Measurements from ENCODE around the gene C9orf50. TPM values are rescaled to one million over a fixed set of nuclear protein-coding genes. Genes with fewer than 3 reads are reported as not detected.

The C9orf50 gene
- total RNA-seq, 1 experiment from 2014 or later = not detected

GRCh38 chr9:129583308-129584038 is 37.4 kb downstream of the C9orf50 start:
- TF ChIP-seq EZH2 (IDR thresholded peaks at IDR 0.05; ENCODE audit: low read depth) = no peak
- TF ChIP-seq CTCF (conservative IDR thresholded peaks at IDR 0.05) = no peak
- ChIA-PET POLR2A (ENCODE audit: unreplicated experiment) (no interaction called here), CTCF (no interaction called here)
- Histone ChIP-seq H2AFZ (no peak overlapping the region), H4K20me1 (ENCODE audit: insufficient read depth) (no peaks in the 10 kb centered on the region), H3K9me3 (ENCODE audit: insufficient read depth, low read depth) (no peaks in the 10 kb centered on the region), H3F3A (ENCODE audit: insufficient read depth, low read depth) (no peaks in the 10 kb centered on the region), H3K4me2 (no peak overlapping the region), H3K9me2 (ENCODE audit: insufficient read depth) (no peaks in the 10 kb centered on the region), H3K36me3 (ENCODE audit: low read depth) (no peaks in the 10 kb centered on the region), H3K79me2 (ENCODE audit: low read depth) (no peaks in the 10 kb centered on the region), H3K27me3 (ENCODE audit: insufficient read depth, low read depth) (no peaks in the 10 kb centered on the region), H3K4me3 (no peak overlapping the region), H3K4me1 (replicated peaks; ENCODE audit: insufficient read depth) (peaks cover 14% of the 10 kb centered on the region), H3K27ac (no peak overlapping the region)
- intact Hi-C loops (cut with micrococcal nuclease; ENCODE audit: unreplicated experiment) = no loop called here
- BruUV-seq (replicated peaks) = no TSS peak
- DNase-seq = no peak

- no peak for DNase-seq
- Histone ChIP-seq H3K4me1 (replicated peaks; ENCODE audit: insufficient read depth) (peaks cover 14% of the 10 kb centered on the region), H3K9me2 (ENCODE audit: insufficient read depth) (no peaks in the 10 kb centered on the region), H3K27ac (no peak overlapping the region), H2AFZ (no peak overlapping the region), H3F3A (ENCODE audit: insufficient read depth, low read depth) (no peaks in the 10 kb centered on the region), H3K27me3 (ENCODE audit: insufficient read depth, low read depth) (no peaks in the 10 kb centered on the region), H3K4me3 (no peak overlapping the region), H4K20me1 (ENCODE audit: insufficient read depth) (no peaks in the 10 kb centered on the region), H3K4me2 (no peak overlapping the region), H3K9me3 (ENCODE audit: insufficient read depth, low read depth) (no peaks in the 10 kb centered on the region), H3K36me3 (ENCODE audit: low read depth) (no peaks in the 10 kb centered on the region), H3K79me2 (ENCODE audit: low read depth) (no peaks in the 10 kb centered on the region)
- BruUV-seq (replicated peaks) = no TSS peak
- intact Hi-C loops (cut with micrococcal nuclease; ENCODE audit: unreplicated experiment) = no loop called here
- CTCF ChIA-PET = no interaction called here
- TF ChIP-seq CTCF (conservative IDR thresholded peaks at IDR 0.05) (no peak), EZH2 (IDR thresholded peaks at IDR 0.05; ENCODE audit: low read depth) (no peak)
- POLR2A ChIA-PET (ENCODE audit: unreplicated experiment) = no interaction called here
These were observed 38.0 kb downstream of the C9orf50 start for GRCh38 chr9:129582855-129583254.

GRCh38 chr9:129581505-129582189 is 39.3 kb downstream of the C9orf50 start:
- no TSS peak for BruUV-seq (replicated peaks)
- H3K27ac ChIP-seq = no peak overlapping the region
- H3K9me2 ChIP-seq (ENCODE audit: insufficient read depth) = no peaks in the 10 kb centered on the region
- no peak overlapping the region for H3K4me2 ChIP-seq
- ChIA-PET POLR2A (ENCODE audit: unreplicated experiment) (interaction anchor here (0.6 kb wide), 1 partner anchor 415 kb away, joined by 3 read pairs; no protein-coding TSS in a partner anchor), CTCF (no interaction called here)
- H3K79me2 ChIP-seq (ENCODE audit: low read depth) = no peaks in the 10 kb centered on the region
- no peak for TF ChIP-seq CTCF (conservative IDR thresholded peaks at IDR 0.05)
- TF ChIP-seq EZH2 (IDR thresholded peaks at IDR 0.05; ENCODE audit: low read depth) = no peak
- no peaks in the 10 kb centered on the region for H3K27me3 ChIP-seq (ENCODE audit: insufficient read depth, low read depth)
- no peak overlapping the region for H3K4me3 ChIP-seq
- H3F3A ChIP-seq (ENCODE audit: insufficient read depth, low read depth) = no peaks in the 10 kb centered on the region
- no peaks in the 10 kb centered on the region for H4K20me1 ChIP-seq (ENCODE audit: insufficient read depth)
- no peaks in the 10 kb centered on the region for H3K36me3 ChIP-seq (ENCODE audit: low read depth)
- no peak for DNase-seq
- H3K9me3 ChIP-seq (ENCODE audit: insufficient read depth, low read depth) = no peaks in the 10 kb centered on the region
- intact Hi-C loops (cut with micrococcal nuclease; ENCODE audit: unreplicated experiment) = no loop called here
- peaks cover 14% of the 10 kb centered on the region for H3K4me1 ChIP-seq (replicated peaks; ENCODE audit: insufficient read depth)
- H2AFZ ChIP-seq = no peak overlapping the region
